NOMO-1 treated with DMSO at 0.1 percent for 48 hours (cell line): ENCODE data around the gene ZNF142.

Source experiments
- DNase-seq: peaks from one replicate; lab custom pipeline; 2025; ENCODE audit not compliant: unreplicated experiment; lab: John Stamatoyannopoulos, UW

The ZNF142 gene

DNA sequence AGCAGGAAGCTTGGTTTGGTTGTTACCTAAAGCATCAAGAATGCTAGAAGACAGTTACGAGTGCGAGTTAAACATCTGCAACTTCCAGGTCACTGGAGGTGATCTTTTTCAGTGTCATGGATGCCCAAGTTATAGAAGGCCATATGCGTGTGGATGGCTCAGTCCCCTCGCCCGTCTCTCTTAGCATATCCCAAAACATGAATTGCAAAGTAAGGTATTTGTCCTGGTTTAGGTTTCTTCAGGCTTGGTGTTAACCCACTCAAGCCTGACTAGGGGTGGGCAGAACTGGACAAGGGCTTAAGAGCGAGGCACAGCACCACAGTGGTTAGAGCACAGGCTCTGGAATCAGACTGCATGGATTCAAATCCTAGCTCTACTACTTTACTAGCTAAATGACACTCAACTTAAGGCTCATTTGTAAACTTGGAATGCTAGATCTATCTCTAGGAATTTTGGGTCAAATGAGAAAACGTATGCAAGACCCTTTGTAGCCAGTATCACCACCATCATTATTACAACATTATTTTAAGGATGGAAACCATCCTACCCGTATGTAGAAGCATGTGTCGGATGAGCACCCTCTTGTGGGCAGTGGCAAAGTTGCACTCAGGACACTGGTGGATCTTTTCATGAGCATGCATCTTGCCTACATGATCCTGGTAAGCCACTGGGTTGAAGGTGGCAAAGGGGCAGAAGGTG, 11.2 kb downstream of the ZNF142 start:
- peak; percentile 29 for DNase-seq

DNA sequence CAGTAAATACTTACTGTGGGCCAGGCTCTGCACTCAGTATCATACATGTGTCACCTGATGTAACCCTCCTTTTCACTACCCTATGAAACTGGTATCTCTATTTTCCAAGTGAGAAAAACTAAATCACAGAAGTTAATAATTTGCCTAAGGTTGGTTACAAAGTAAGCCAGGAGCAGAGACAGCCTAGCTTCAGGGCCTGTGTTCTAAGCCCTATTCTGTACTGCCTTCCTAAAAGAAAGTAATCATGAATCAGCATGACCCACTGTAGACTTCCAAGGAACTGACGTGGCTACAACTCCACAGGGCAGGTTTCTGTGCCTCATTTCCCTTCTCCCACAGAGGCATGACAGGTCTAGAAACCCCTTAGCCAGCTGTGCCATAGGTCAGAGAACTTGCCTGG, 14.3 kb downstream of the ZNF142 start:
- DNase-seq: no peak

DNA sequence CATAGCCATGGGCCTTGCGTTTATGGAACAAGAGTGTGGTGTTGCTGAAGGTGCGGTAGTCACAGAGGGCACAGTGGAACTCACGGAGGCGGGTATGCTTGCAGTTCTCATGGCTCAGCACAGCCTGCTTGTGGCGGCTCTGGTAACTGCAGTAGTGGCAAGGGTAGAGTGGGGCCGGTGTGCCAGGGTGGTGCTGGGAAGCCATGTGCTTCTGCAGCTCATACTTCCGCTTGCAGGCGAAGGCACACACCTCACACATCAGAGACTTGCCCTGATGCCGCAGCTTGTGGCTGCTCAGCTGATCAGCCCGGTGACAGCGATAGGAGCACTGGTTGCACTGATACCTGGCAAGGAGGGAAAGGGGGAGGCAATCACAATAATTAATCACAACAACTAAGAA, 14.7 kb downstream of the ZNF142 start:
- DNase-seq: no peak

DNA sequence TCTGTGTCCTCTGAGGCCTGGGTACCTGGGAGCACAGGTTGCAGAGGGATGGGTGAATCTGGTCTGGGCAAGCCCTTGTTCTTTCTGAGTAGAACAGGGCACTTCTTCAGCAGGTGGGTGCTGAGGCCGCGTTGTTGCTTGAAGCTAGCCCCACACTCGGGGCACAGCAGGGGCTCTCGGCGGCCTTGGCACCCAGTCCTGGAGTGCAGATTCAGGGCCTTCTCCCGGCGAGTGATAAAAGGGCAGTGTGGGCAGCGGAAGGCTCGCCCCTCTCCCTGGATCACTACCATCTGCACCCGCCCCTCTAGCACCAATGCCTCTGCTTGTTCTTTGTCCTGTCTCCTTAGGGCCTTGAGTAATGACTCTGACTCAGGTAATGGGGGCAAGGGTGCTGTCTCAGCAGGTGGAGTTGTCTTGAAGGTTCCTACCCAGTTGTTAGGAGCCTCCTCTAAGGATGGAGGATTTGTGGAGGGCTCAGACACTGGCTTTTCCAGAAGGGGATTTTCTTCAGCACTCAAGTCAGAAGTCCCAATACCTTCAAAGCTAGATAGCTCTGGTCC, 15.6 kb downstream of the ZNF142 start:
- DNase-seq: no peak

DNA sequence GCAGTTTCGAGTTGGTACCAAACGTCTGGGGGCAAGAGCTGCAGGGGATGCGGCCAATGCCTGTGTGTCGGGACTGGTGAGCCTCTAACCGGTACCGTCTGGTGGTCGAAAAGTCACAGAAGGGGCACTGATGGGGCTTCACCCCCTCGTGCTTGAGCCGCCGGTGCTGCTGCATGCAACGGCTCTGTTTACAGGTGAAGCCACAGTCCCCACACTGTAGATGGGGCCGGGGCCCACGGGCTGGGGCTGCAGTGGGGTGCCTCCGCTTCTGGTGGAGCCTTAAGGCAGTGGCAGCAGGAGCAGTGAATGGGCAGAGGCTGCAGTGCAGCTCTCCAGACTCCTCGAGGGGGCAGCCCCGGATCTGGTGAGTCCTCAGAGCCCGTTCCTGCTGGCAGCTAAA, 16.6 kb downstream of the ZNF142 start:
- no peak for DNase-seq

DNA sequence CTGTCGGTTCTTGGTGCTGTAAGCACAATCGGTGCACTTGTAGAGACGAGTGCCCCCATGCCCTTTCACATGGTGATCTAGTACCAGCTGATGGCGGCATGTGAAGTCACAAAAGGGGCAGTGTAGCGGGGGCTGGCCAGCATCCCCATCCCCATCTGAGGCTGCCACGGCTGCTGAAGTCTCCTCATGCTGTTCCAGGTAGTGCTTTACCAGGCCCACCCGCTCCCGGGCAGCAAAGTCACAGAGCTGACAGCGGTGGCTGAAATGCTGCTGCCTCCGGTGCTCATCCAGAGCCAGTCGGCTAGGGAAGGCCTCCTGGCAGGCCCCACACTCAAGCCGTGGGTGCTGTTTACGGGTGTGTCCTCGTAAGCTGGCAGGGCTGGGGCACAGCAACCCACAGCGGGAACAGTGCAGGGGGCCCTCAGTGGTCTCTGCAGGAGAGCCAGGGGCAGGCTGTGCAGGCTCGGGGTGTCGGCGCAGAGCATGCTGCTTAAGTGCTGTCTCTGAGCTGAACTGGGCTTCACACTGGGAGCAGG, 17.2 kb downstream of the ZNF142 start:
- no peak for DNase-seq

DNA sequence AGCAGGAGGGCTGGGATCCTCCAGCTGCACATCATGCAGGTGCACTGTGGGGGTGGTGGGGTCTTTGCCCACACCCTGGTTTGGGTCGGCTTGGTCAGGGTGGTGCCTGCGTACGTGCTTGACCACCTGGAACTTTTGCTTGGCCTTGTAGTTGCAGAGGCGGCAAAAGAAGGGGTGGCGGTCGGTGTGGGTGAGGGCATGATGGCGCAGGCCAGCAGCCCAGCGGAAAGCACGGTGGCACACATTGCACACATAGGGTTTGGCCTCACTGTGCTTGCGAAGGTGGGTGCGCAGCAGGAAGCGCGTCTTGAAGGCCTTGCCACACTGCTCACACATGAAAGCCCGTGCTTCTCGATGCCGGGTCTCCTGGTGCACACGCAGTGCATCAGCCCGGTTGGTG, 21.1 kb downstream of the ZNF142 start:
- no peak for DNase-seq

DNA sequence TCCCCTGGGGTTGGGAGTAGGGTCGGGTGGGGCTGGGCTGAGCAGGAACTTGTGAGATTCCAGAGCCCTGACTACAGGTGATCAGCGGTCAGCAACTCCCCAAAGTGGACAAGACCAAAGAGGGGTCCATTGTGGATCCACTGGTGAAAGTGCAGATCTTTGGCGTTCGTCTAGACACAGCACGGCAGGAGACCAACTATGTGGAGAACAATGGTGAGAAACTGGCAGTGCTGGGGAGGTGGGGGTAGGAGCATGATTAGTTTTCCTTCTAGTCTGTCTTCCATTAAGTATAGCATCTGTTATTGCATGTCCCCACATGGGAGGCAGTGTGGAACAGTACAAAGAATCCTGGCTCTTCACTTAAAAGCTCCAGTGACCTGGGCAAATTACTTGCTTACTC, 23.7 kb downstream of the ZNF142 start:
- no peak for DNase-seq

DNA sequence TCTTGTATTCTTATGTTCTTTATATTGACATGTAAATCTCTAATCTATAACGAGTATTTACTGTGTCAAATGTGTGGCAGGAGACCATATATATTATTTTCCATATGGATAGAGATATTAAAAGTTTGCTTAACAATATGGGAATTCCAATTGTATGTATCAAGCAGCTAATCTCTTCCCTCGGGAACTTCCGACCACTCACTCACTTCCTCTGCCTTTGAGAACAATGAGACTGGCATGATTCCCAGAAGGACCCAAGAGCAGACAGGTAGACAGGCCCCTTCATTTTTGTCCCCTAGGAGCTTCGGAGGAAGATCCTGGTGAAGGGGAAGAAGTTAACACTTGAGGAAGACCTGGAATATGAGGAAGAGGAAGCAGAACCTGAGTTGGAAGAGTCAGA, 27.6 kb downstream of the ZNF142 start:
- no peak for DNase-seq

DNA sequence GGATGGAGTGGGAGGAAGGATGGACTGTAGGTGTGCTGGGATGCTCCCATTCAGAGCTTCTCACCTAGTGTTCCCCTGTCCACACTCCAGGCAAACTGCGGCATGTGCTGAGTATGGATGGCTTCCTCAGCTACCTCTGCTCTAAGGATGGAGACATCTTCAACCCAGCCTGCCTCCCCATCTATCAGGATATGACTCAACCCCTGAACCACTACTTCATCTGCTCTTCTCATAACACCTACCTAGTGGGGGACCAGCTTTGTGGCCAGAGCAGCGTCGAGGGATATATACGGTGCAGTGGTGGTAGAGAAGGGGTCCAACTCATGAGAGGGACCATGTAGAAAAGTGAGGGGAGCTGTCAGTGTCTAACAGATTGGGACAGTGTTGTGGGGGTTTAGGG, 31.5 kb downstream of the ZNF142 start:
- DNase-seq: no peak

DNA sequence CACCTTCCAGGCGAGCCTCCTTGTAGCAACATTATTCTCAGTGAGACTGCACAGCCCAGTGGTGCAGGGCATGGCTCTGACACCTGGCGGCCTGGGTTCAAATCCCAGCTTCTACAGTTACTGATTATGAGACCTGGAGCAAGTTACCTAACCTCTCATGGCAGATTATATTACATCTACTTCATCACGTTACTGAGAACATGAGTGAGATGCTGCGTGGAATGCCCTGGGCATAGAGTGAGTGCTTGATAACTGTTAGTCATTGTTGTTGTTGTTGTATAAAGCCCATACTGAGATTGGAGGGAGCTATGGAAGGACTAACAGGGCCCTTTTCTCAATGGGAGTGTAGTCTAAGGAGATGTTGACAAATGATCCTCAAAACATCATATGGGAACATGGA, 33.1 kb downstream of the ZNF142 start:
- no peak for DNase-seq

DNA sequence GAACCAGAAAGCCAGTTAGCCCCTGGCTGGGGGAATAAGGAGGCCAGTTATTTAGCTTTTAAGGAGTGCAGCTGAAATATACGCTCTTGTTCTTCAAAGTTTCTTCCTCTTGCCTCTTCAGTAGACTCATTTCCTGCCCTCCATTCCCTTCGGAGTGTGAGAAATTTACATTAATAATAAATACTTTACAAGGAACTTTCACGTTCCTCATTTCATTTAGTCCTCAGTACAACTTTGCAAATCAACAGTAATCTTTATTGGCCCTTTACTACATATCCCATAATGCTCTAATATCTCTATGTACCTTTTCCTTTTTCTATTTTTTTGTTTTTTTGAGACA, 36.1 kb downstream of the ZNF142 start:
- DNase-seq: no peak

DNA sequence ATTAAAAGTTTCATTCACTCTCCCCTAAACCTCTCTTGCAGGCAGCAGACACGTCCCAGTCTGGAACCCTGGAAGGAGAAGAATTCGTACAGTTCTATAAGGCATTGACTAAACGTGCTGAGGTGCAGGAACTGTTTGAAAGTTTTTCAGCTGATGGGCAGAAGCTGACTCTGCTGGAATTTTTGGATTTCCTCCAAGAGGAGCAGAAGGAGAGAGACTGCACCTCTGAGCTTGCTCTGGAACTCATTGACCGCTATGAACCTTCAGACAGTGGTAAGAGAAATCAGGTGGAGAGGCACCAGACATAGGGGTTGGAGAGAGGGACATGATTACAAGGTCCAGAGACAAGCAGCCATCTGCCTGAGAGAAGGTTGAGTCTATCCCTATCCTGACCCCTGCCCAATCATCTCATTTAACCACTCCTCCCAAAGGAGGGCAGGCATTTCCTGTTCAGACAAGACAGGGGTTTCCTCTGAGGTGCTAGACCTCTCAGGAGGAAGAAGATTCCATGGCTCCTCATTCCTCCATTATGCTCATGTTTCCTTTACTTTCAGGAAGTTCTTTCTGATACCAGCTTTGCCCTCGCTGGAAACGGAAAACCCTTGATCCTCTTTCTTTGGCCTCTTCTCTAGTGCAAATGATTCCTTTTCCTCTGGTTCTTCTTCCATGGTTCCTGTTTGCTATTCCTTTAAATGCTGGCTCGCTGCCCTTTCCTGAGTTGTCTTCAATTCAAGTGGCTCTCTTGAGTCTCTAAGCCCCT, 36.6 kb downstream of the ZNF142 start:
- DNase-seq: no peak

DNA sequence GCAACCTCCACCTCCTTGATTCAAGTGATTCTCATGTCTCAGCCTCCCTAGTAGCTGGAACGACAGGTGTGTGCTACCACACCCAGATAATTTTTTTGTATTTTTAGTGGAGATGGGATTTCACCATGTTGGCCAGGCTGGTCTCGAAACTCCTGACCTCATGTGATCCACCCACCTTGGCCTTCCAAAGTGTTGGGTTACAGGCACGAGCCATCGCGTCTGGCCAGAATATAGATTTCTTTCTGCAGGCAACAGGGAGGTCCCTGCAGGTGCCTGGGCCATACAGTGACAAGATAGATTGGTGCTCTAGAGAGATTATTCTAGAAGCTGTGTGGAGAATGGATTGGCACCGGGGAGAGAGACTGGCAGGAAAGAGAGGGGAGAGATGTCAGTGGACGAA, 38.4 kb downstream of the ZNF142 start:
- DNase-seq: no peak

DNA sequence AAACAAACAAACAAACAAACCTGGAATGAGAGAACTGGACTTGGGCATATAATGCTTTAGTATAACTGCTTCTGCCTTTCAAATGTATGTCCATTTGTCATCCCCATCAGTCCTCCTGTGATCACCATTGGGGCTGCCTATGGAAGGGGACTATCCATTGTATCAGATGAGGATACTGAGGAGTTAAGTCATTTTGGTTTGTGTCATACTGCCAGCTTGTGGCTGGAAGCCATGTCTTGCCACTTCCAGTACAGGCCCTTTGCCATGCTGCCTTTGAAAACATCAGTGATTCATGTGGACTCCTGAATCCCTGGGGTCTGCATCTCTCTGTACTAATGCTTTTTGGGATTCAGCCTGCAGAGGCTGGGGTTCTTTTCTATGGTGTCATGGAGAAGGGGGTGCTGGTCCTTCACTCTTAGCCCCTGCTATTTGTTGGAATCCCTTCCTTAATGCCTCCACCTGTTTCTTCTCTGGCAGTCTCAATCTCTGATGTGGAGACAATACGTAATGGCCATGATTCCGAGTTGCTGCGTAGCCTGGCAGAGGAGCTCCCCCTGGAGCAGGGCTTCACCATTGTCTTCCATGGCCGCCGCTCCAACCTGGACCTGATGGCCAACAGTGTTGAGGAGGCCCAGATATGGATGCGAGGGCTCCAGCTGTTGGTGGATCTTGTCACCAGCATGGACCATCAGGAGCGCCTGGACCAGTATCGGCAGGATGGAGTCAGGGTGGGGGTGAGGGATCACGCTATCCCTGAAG, 41.1 kb downstream of the ZNF142 start:
- no peak for DNase-seq

DNA sequence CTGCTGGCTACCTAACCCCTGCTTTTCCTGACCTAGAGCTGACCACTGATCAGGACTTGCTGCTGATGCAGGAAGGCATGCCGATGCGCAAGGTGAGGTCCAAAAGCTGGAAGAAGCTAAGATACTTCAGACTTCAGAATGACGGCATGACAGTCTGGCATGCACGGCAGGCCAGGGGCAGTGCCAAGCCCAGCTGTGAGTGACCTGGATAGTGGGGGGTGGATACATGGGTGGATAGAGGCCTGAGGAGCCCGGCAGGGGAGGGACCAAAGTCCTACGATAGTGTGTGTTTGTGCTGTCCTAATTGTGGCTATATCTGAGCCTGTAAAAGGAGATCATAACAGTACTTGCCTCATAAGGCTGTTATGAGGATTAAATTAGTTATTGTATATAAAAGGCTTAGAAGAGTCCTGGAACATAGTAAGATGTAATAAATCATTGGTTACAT, 43.5 kb downstream of the ZNF142 start:
- DNase-seq: no peak

DNA sequence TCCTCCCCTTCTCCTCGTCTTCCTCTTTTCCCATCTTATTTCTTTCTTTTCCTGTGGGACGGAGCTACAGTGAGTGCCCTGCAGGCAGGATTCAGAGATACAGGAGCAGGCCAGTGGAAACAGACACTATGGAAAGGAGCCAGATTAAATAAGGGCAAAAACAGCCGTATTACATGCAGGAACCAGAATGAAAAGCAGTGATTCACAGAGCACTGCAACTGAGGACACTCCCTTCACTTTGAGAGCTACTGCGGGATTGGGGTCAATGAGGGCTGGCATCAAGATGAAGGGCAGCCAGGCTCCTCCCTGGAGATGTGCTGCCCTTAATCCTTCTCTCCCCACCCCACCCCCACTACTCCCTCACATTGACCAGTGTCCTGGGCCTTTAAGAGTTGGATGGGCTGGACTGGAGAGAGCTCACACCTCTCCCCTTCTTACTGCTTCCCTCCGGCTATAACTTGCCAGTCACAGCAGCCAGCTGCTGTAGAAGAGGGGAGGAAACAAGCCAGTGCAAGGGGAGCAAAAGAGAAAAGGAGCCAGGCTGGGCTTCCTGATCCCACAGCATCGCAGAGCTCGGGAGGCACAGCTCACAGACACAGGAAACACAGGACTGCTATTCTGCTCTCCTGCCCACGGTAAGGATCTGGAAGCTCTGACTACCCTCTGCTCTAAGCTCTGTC, 51.8 kb downstream of the ZNF142 start, which contains the start of gene PLCD4:
Gene PLCD4 (plus strand): TSS at position 464 of the 680 bp plus-strand sequence. CDS start 7,841 bp downstream, outside the sequence.
- no peak for DNase-seq

DNA sequence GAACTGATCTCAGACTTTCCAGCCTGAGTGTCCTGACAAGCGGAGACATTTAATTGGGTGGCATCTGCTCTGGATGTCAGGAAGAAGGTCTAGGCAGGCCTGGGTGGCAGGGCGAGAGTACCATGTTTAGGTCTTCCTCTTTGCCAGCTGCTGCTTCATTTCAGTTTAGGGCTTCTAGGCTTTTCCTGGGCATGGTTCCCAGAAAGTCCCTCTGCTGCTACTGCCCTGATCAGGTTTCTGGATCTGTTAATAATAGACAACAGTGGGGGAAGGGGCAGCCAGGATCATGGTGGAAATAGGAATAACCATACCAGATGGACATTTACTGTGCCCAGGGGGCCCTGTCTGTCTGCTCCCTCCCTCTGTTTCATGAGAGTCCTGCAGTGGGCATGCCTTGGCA, 54.0 kb downstream of the ZNF142 start:
- no peak for DNase-seq
